ENCODE measurements around the gene CA5B.
"Not testable (repeated sequence)": the region's sequence is repeated elsewhere in the genome, so short reads cannot be mapped to it uniquely, and the experiment has no call there.

The CA5B gene

GRCh38 chrX:15751155-15751819 is 13.2 kb downstream of the CA5B start:
- no peaks in the 10 kb centered on the region for H3K36me3 ChIP-seq (ENCODE audit: control insufficient read depth, low read length)
- H3K9me2 ChIP-seq (replicated peaks; ENCODE audit: control insufficient read depth, low read length): no peaks in the 10 kb centered on the region
- H3K4me3 ChIP-seq (ENCODE audit: low read length): no peak overlapping the region
- no peaks in the 10 kb centered on the region for H3K27me3 ChIP-seq (ENCODE audit: control insufficient read depth, low read length)
- no peaks in the 10 kb centered on the region for H3K79me2 ChIP-seq (ENCODE audit: control insufficient read depth, low read length)
- H3K4me2 ChIP-seq (ENCODE audit: low read length): no peak overlapping the region
- H3K9me3 ChIP-seq (ENCODE audit: control insufficient read depth, insufficient read depth, low read length): no peaks in the 10 kb centered on the region
- H3K27ac ChIP-seq (ENCODE audit: low read depth, low read length): no peak overlapping the region
- H3K4me1 ChIP-seq (ENCODE audit: control insufficient read depth, low read length): no peaks in the 10 kb centered on the region
- TF ChIP-seq CTCF (IDR thresholded peaks at IDR 0.05; ENCODE audit: low read depth, low read length, poor library complexity, severe bottlenecking) (no peak), EZH2phosphoT487 (IDR thresholded peaks at IDR 0.05; ENCODE audit: borderline replicate concordance, low read length) (no peak)
- no peaks in the 10 kb centered on the region for H4K20me1 ChIP-seq (ENCODE audit: control insufficient read depth, insufficient read depth, low read depth, low read length)
- H3F3A ChIP-seq (ENCODE audit: control insufficient read depth, insufficient read depth): no peaks in the 10 kb centered on the region

DNA sequence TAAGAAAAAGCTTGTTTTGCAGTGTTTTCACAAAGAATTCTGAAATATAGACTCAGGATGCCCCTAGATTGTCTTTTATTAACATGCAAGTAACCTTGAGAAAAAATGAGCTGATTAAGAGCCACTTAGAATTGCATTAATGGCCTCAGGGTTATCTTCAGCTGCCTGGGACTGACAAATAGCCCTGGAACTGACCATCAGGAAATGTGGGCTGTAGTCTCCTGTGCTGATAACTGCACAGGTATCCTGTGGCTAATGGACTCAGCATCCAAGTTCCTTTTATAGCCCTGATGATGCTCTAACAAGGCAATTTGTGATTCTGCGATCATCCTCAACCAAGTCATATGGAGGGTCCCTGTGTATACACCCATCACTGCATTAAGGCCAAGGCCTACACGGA is 17.0 kb downstream of the CA5B start:
- Histone ChIP-seq H3K27ac (ENCODE audit: low read depth, low read length) (no peak overlapping the region), H3K4me1 (ENCODE audit: control insufficient read depth, low read length) (no peaks in the 10 kb centered on the region), H3K9me3 (ENCODE audit: control insufficient read depth, insufficient read depth, low read length) (no peaks in the 10 kb centered on the region), H3F3A (ENCODE audit: control insufficient read depth, insufficient read depth) (no peaks in the 10 kb centered on the region), H3K27me3 (ENCODE audit: control insufficient read depth, low read length) (no peaks in the 10 kb centered on the region), H3K9me2 (replicated peaks; ENCODE audit: control insufficient read depth, low read length) (no peaks in the 10 kb centered on the region), H3K79me2 (ENCODE audit: control insufficient read depth, low read length) (no peaks in the 10 kb centered on the region), H4K20me1 (ENCODE audit: control insufficient read depth, insufficient read depth, low read depth, low read length) (no peaks in the 10 kb centered on the region), H3K4me3 (ENCODE audit: low read length) (no peak overlapping the region), H3K36me3 (ENCODE audit: control insufficient read depth, low read length) (no peaks in the 10 kb centered on the region), H3K4me2 (ENCODE audit: low read length) (no peak overlapping the region)
- TF ChIP-seq EZH2phosphoT487 (IDR thresholded peaks at IDR 0.05; ENCODE audit: borderline replicate concordance, low read length) (no peak), CTCF (IDR thresholded peaks at IDR 0.05; ENCODE audit: low read depth, low read length, poor library complexity, severe bottlenecking) (no peak)

DNA sequence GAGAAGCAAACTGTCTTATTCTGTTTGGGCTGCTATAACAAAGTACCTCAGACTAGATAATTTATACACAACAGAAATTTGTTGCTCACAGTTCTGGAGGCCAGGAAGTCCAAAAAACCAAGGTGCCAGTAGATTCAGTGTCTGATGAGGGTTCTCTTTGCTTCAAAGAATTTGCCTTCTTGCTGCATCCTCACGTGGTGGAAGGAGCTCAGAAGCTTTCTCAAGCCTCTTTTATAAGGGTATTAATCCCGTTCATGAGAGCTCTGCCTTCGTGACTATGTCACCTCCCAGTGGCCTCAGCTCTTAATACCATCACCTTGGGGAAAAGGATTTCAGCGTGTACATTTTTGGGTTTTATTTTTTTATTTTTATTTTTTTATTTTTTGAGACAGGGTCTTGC is 20.1 kb downstream of the CA5B start:
- TF ChIP-seq EZH2phosphoT487 (IDR thresholded peaks at IDR 0.05; ENCODE audit: borderline replicate concordance, low read length): no peak
- TF ChIP-seq CTCF (IDR thresholded peaks at IDR 0.05; ENCODE audit: low read depth, low read length, poor library complexity, severe bottlenecking): no peak
- Histone ChIP-seq H3K9me3 (ENCODE audit: control insufficient read depth, insufficient read depth, low read length) (no peaks in the 10 kb centered on the region), H3K27ac (ENCODE audit: low read depth, low read length) (no peak overlapping the region), H3K4me3 (ENCODE audit: low read length) (no peak overlapping the region), H3K4me2 (ENCODE audit: low read length) (no peak overlapping the region), H3K9me2 (replicated peaks; ENCODE audit: control insufficient read depth, low read length) (no peaks in the 10 kb centered on the region), H3K4me1 (ENCODE audit: control insufficient read depth, low read length) (no peaks in the 10 kb centered on the region), H3K79me2 (ENCODE audit: control insufficient read depth, low read length) (no peaks in the 10 kb centered on the region), H3K36me3 (ENCODE audit: control insufficient read depth, low read length) (no peaks in the 10 kb centered on the region), H3F3A (ENCODE audit: control insufficient read depth, insufficient read depth) (no peaks in the 10 kb centered on the region), H4K20me1 (ENCODE audit: control insufficient read depth, insufficient read depth, low read depth, low read length) (no peaks in the 10 kb centered on the region), H3K27me3 (ENCODE audit: control insufficient read depth, low read length) (no peaks in the 10 kb centered on the region)

GRCh38 chrX:15759886-15760285 is 21.8 kb downstream of the CA5B start:
- H3K36me3 ChIP-seq (ENCODE audit: control insufficient read depth, low read length); H4K20me1 ChIP-seq (ENCODE audit: control insufficient read depth, insufficient read depth, low read depth, low read length); H3K4me1 ChIP-seq (ENCODE audit: control insufficient read depth, low read length); H3K9me3 ChIP-seq (ENCODE audit: control insufficient read depth, insufficient read depth, low read length); H3K27ac ChIP-seq (ENCODE audit: low read depth, low read length); H3F3A ChIP-seq (ENCODE audit: control insufficient read depth, insufficient read depth); H3K79me2 ChIP-seq (ENCODE audit: control insufficient read depth, low read length); H3K27me3 ChIP-seq (ENCODE audit: control insufficient read depth, low read length); H3K4me2 ChIP-seq (ENCODE audit: low read length); H3K9me2 ChIP-seq (replicated peaks; ENCODE audit: control insufficient read depth, low read length); H3K4me3 ChIP-seq (ENCODE audit: low read length): not testable (repeated sequence)

All from DOHH2 (cell line).